Mammary epithelial cell (primary cell): ENCODE measurements around the gene USP8.

ENCODE experiments used
- CTCF ChIP-seq, 2 donors: IDR thresholded peaks in 1 of 2; conservative IDR thresholded peaks in 1 of 2; 2 replicates each; pipeline ENCODE4 v1.5.1; 2011 to 2012; ENCODE audit warnings: inconsistent platforms in 2 of 2, low read length in 2 of 2, mild to moderate bottlenecking in 2 of 2, control low read depth in 1 of 2, low read depth in 1 of 2; ENCODE audit not compliant: insufficient read depth in 1 of 2; ENCODE audit errors: extremely low read depth in 1 of 2
- EZH2 ChIP-seq: IDR thresholded peaks from 2 replicates; pipeline ENCODE4 v1.6.1; 2012; ENCODE audit warnings: low read length, inconsistent platforms, borderline replicate concordance

- no peak for TF ChIP-seq EZH2
- TF ChIP-seq CTCF (conservative IDR thresholded peaks at IDR 0.05 in 1 of 2, IDR thresholded peaks at IDR 0.05 in 1 of 2; ENCODE audit: extremely low read depth in 1 of 2, insufficient read depth in 1 of 2, low read depth in 1 of 2, low read length in 2 of 2) = no peak
Measured at GRCh38 chr15:50458348-50459112, 34.3 kb downstream of the USP8 start.
